Mesothelial cell of epicardium (in vitro differentiated cells): ENCODE data around the gene LONRF3. TPM values are rescaled to one million over a fixed set of nuclear protein-coding genes. Genes with fewer than 3 reads are reported as not detected.
"Not testable (repeated sequence)": the region's sequence is repeated elsewhere in the genome, so short reads cannot be mapped to it uniquely, and the experiment has no call there.

ENCODE experiments used
- DNase-seq, 2 experiments: peaks; one replicate each; pipeline ENCODE4 v3.0.0; 2021; ENCODE audit warnings: low spot score in 2 of 2; ENCODE audit not compliant: unreplicated experiment in 2 of 2
- H3K27ac Mint-ChIP-seq: 2 replicates; pipeline ENCODE4 v1.8.0; 2021; ENCODE audit warnings: mixed read lengths
- H3K27me3 Mint-ChIP-seq: 2 replicates; pipeline ENCODE4 v1.8.0; 2021; ENCODE audit warnings: low read depth, mixed read lengths
- H3K36me3 Mint-ChIP-seq: 2 replicates; pipeline ENCODE4 v1.8.0; 2021; ENCODE audit warnings: mixed read lengths
- H3K4me1 Mint-ChIP-seq: 2 replicates; pipeline ENCODE4 v1.8.0; 2021; ENCODE audit warnings: mixed read lengths
- H3K4me3 Mint-ChIP-seq: 2 replicates; pipeline ENCODE4 v1.8.0; 2021; ENCODE audit warnings: mild to moderate bottlenecking, moderate library complexity, mixed read lengths
- H3K9me3 Mint-ChIP-seq: 2 replicates; pipeline ENCODE4 v1.8.0; 2021; ENCODE audit warnings: mixed read lengths
- total RNA-seq: library from RNA; stranded (reverse); gene quantifications from 3 replicates; pipeline ENCODE4 v1.2.1, GENCODE V29; 2021
- TF ChIP-seq, protein P1 (sequence below): fragments of 200-600 bp; sonication (generic); IDR thresholded peaks from one replicate; pipeline ENCODE4 v1.5.0; 2021; ENCODE audit warnings: antibody characterized with exemption; ENCODE audit not compliant: unreplicated experiment

Gene LONRF3
- total RNA-seq, 1 donor from 2014 or later: 1.6 TPM

DNA sequence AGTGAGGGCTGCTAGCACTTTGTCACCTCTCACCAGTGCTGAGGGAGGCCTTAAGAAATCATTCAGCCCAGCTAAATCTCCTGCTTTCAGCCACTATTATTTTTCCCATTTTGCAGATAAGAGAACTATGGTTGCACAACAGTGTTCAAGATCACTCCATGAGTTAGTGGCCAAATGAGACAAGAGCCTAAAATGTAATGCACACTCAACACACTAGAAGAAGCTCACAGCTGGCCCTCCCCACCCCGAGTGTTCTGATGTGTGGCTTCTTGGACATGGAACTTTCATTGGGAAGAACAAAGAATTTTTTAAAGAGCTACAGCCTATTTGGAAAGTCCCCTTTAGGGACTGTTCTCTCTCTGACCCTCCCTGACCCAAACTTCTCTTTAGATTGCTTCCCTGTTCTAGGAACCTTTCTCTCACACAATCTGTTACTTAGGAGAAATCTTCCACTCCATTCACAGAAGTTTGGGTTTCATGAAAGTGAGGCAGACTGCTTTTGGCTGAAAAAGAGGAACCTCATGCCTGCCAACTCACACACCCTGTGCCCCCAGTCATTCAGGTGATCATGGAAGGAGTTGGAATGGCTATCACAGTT, 54.4 kb downstream of the LONRF3 start:
- Mint-ChIP-seq H3K4me3 (no peak overlapping the region), H3K4me1 (no peaks in the 10 kb centered on the region), H3K36me3 (no peaks in the 10 kb centered on the region), H3K9me3 (peaks cover 50% of the 10 kb centered on the region), H3K27ac (no peak overlapping the region), H3K27me3 (no peaks in the 10 kb centered on the region)
- TF ChIP-seq, protein P1, sequence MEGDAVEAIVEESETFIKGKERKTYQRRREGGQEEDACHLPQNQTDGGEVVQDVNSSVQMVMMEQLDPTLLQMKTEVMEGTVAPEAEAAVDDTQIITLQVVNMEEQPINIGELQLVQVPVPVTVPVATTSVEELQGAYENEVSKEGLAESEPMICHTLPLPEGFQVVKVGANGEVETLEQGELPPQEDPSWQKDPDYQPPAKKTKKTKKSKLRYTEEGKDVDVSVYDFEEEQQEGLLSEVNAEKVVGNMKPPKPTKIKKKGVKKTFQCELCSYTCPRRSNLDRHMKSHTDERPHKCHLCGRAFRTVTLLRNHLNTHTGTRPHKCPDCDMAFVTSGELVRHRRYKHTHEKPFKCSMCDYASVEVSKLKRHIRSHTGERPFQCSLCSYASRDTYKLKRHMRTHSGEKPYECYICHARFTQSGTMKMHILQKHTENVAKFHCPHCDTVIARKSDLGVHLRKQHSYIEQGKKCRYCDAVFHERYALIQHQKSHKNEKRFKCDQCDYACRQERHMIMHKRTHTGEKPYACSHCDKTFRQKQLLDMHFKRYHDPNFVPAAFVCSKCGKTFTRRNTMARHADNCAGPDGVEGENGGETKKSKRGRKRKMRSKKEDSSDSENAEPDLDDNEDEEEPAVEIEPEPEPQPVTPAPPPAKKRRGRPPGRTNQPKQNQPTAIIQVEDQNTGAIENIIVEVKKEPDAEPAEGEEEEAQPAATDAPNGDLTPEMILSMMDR: no peak
- DNase-seq: no peak

DNA sequence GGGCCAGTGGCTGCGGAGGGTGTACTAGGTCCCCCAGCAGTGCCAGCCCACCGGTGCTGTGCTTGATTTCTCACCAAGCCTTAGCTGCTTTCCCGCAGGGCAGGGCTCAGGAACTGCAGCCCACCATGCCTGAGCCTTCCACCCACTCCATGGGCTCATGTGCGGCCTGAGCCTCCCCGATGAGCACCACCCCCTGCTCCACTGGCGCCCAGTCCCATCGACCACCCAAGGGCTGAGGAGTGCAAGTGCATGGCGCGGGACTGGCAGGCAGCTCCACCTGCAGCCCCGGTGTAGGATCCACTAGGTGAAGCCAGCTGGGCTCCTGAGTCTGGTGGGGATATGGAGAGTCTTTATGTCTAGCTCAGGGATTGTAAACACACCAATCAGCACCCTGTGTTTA, 55.2 kb downstream of the LONRF3 start:
- not testable (repeated sequence) for H3K4me3 Mint-ChIP-seq, H3K27ac Mint-ChIP-seq, H3K36me3 Mint-ChIP-seq, H3K27me3 Mint-ChIP-seq, H3K4me1 Mint-ChIP-seq, DNase-seq
- H3K9me3 Mint-ChIP-seq: peaks cover 55% of the 10 kb centered on the region

DNA sequence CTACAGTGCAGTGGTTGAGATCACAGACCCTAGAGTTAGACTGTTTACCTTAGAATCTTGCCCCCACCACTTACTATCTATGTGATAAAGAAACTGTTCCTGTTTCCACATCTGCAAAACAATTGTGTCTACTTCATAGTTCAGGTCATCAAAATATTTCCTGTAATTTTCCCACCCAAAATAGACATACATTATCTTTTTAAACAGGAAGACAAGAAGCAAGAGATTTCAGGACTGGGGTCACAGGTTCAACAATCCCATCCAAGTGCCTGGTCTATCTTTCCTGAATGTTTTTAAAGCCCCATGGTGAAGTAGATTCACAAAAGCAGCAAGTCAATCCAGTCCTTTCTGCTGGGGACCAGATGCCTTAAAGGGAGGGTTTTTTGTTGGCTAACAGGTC, 56.6 kb downstream of the LONRF3 start:
- Mint-ChIP-seq H3K4me1 (no peaks in the 10 kb centered on the region), H3K4me3 (no peak overlapping the region), H3K27ac (no peak overlapping the region), H3K9me3 (peaks cover 49% of the 10 kb centered on the region), H3K36me3 (no peaks in the 10 kb centered on the region), H3K27me3 (no peaks in the 10 kb centered on the region)
- no peak for DNase-seq
- TF ChIP-seq, protein P1: no peak

DNA sequence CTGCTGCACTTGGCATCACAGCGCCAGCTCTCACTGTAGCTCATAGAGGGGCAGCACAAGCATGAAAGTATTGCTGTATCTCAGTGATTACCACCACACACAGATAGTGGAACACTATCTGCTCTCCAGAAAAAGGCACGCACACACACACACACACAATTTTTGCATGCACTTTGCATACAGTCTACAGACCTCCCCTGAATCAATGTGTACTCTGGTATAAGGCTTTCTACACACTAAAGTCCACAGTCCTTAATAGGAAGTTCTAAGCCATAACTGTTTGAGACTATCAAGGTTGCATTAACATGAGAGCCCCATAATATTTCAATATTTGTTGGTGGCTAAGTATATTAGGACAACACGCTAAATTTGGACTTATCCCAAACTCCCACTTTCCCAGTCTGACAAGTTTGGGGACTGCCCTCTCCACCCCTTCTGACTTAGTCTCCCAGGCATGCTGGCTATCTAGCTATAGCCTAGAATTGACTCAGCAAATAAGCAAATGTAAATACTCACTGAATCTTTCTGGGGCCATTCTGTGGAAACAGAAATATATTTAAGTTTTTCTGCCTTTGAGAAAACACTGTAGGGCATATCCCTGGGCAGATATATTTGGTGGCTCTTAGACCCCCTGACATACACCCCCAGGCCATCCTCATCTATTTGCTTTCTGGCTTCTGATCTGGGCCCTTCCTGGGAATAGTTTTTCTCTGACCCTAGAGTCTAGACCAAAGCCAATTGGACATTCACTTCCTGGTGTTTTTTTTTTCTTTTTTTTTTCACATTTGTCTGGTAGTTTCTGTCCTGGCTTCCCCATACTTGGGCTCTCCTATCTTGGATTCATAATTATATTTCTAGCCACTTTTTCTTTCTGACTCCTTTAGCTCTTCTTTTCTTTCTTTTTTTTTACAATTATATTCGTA, 62.0 kb downstream of the LONRF3 start:
- no peak overlapping the region for H3K4me3 Mint-ChIP-seq
- H3K4me1 Mint-ChIP-seq: no peaks in the 10 kb centered on the region
- peaks cover 36% of the 10 kb centered on the region for H3K9me3 Mint-ChIP-seq
- DNase-seq: no peak
- H3K27me3 Mint-ChIP-seq: no peaks in the 10 kb centered on the region
- TF ChIP-seq, protein P1: no peak
- H3K36me3 Mint-ChIP-seq: no peaks in the 10 kb centered on the region
- no peak overlapping the region for H3K27ac Mint-ChIP-seq

DNA sequence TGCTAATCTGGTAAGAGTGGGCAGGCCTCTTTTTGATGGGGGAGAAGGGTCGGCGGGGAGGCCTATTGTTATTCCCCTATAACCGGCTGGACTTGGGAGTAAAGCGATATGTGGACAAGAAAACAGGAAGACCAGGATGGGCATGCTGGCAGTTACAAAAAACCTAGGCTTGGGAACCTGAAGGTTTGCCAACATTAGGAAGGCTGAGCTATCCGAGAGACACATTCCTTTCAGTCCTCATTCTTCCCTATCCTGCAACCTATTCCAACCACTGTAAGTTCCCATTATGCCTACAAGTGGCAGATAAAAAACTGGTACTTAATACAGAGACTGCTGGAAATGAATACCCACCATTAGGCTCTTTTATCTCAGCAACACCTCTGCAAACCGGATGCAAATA, 66.0 kb downstream of the LONRF3 start:
- H3K4me1 Mint-ChIP-seq: no peaks in the 10 kb centered on the region
- no peak overlapping the region for H3K27ac Mint-ChIP-seq
- TF ChIP-seq, protein P1: no peak
- H3K27me3 Mint-ChIP-seq: no peaks in the 10 kb centered on the region
- no peaks in the 10 kb centered on the region for H3K36me3 Mint-ChIP-seq
- H3K4me3 Mint-ChIP-seq: no peak overlapping the region
- H3K9me3 Mint-ChIP-seq: peaks cover 27% of the 10 kb centered on the region
- DNase-seq: no peak

DNA sequence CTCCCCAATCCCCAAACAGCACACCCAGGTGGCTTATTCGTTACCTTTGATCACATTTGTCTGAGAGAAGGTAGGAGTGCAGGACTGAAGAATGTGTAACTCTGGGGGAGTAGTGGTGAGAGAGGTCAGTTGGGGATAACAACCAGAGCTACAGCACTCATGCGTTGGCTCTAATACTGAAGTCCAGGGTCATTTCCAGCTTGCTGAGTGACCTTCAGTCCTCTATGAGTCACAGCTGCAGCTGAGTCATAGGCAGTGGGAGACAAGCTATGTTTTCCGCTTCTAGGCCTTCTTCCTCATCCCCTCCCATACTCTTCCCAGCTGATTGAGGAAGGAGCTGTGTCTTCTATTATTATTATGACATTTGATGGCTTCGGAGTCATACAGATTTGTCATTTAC, 66.8 kb downstream of the LONRF3 start:
- DNase-seq: no peak
- Mint-ChIP-seq H3K27ac (no peak overlapping the region), H3K27me3 (no peaks in the 10 kb centered on the region), H3K36me3 (no peaks in the 10 kb centered on the region), H3K9me3 (peaks cover 29% of the 10 kb centered on the region), H3K4me3 (no peak overlapping the region), H3K4me1 (no peaks in the 10 kb centered on the region)
- TF ChIP-seq, protein P1: no peak
